H9 (cell line): ENCODE results near the gene RABGAP1. TPM values are rescaled to one million over a fixed set of nuclear protein-coding genes. Genes with fewer than 3 reads are reported as not detected.
A peak's percentile ranks its signal among the peaks of the same experiment; 100 is the strongest.

Experiments
- DNase-seq: peaks from one replicate; pipeline ENCODE4 v3.0.0-alpha.2; 2017
- H2AFZ ChIP-seq: one replicate; pipeline ENCODE4 v1.6.1; 2013; ENCODE audit warnings: mild to moderate bottlenecking, low read length, control low read depth, moderate library complexity
- H2AK5ac ChIP-seq: 2 replicates; pipeline ENCODE4 v1.6.1; 2013; ENCODE audit warnings: low read length, control low read depth, mixed read lengths; ENCODE audit not compliant: insufficient read length
- H2BK120ac ChIP-seq: one replicate; pipeline ENCODE4 v1.6.1; 2013; ENCODE audit warnings: low read depth, mild to moderate bottlenecking, low read length, control low read depth, inconsistent platforms; ENCODE audit not compliant: poor library complexity, severe bottlenecking
- H2BK12ac ChIP-seq: 2 replicates; pipeline ENCODE4 v1.6.1; 2013; ENCODE audit warnings: low read length, control low read depth, mixed read lengths, low read depth; ENCODE audit not compliant: insufficient read length
- H2BK15ac ChIP-seq: 2 replicates; pipeline ENCODE4 v1.6.1; 2013; ENCODE audit warnings: low read depth, low read length, control low read depth
- H2BK20ac ChIP-seq: one replicate; pipeline ENCODE4 v1.6.1; 2013; ENCODE audit warnings: low read depth, mild to moderate bottlenecking, low read length, control low read depth, inconsistent platforms; ENCODE audit not compliant: poor library complexity, severe bottlenecking
- H2BK5ac ChIP-seq: 2 replicates; pipeline ENCODE4 v1.6.1; 2013; ENCODE audit warnings: low read length, control low read depth, mixed read lengths; ENCODE audit not compliant: insufficient read length
- H3K14ac ChIP-seq: 2 replicates; pipeline ENCODE4 v1.6.1; 2013; ENCODE audit warnings: low read length, control low read depth; ENCODE audit not compliant: insufficient read depth
- H3K18ac ChIP-seq: 2 replicates; pipeline ENCODE4 v1.6.1; 2013; ENCODE audit warnings: low read depth, mild to moderate bottlenecking, mixed read lengths, low read length, control low read depth; ENCODE audit not compliant: insufficient read length
- H3K23ac ChIP-seq: 2 replicates; pipeline ENCODE4 v1.6.1; 2013; ENCODE audit warnings: low read length, control low read depth, mixed read lengths, low read depth; ENCODE audit not compliant: insufficient read length
- H3K23me2 ChIP-seq: 2 replicates; pipeline ENCODE4 v1.6.1; 2013; ENCODE audit warnings: low read depth, mild to moderate bottlenecking, mixed read lengths, low read length, control low read depth; ENCODE audit not compliant: insufficient read length, poor library complexity, severe bottlenecking
- H3K27ac ChIP-seq: 2 replicates; pipeline ENCODE4 v1.5.1; 2013; ENCODE audit warnings: low read length, control low read depth, mixed read lengths, low read depth; ENCODE audit not compliant: insufficient read length
- H3K27me3 ChIP-seq: 2 replicates; pipeline ENCODE4 v1.6.1; 2013; ENCODE audit warnings: low read length, control low read depth, inconsistent platforms; ENCODE audit not compliant: insufficient read depth
- H3K4ac ChIP-seq: 2 replicates; pipeline ENCODE4 v1.6.1; 2013; ENCODE audit warnings: low read depth, mild to moderate bottlenecking, control low read depth, inconsistent platforms, low read length, moderate library complexity
- H3K4me1 ChIP-seq: 2 replicates; pipeline ENCODE4 v1.6.1; 2013; ENCODE audit warnings: low read length, control low read depth, inconsistent platforms; ENCODE audit not compliant: insufficient read depth
- H3K4me2 ChIP-seq: 2 replicates; pipeline ENCODE4 v1.6.1; 2013; ENCODE audit warnings: low read length, control low read depth, mixed read lengths; ENCODE audit not compliant: insufficient read length, insufficient read depth
- H3K56ac ChIP-seq: 2 replicates; pipeline ENCODE4 v1.6.1; 2013; ENCODE audit warnings: low read depth, mild to moderate bottlenecking, mixed read lengths, low read length, control low read depth; ENCODE audit not compliant: insufficient read length
- H3K79me1 ChIP-seq: 2 replicates; pipeline ENCODE4 v1.6.1; 2013; ENCODE audit warnings: low read depth, mild to moderate bottlenecking, moderate library complexity, low read length, control low read depth, inconsistent platforms; ENCODE audit not compliant: insufficient read depth, poor library complexity, severe bottlenecking
- H3K79me2 ChIP-seq: 2 replicates; pipeline ENCODE4 v1.6.1; 2013; ENCODE audit warnings: low read length, control low read depth, inconsistent platforms; ENCODE audit not compliant: insufficient read depth
- H3K9ac ChIP-seq: 2 replicates; pipeline ENCODE4 v1.6.1; 2013; ENCODE audit warnings: low read length, control low read depth, mixed read lengths; ENCODE audit not compliant: insufficient read length; ENCODE audit errors: extremely low read depth
- H3K9me3 ChIP-seq: one replicate; pipeline ENCODE4 v1.6.1; 2013; ENCODE audit warnings: low read depth, low read length, inconsistent platforms; ENCODE audit not compliant: control insufficient read depth
- H3T11ph ChIP-seq: one replicate; pipeline ENCODE4 v1.6.1; 2013; ENCODE audit warnings: mild to moderate bottlenecking, low read length, control low read depth, inconsistent platforms
- H4K20me1 ChIP-seq: one replicate; pipeline ENCODE4 v1.6.1; 2013; ENCODE audit not compliant: control insufficient read depth, insufficient read length, insufficient read depth
- H4K5ac ChIP-seq: 2 replicates; pipeline ENCODE4 v1.6.1; 2013; ENCODE audit warnings: low read depth, mild to moderate bottlenecking, mixed read lengths, low read length, control low read depth; ENCODE audit not compliant: insufficient read length
- H4K8ac ChIP-seq: replicated peaks from 2 replicates; pipeline ENCODE4 v1.6.1; 2013; ENCODE audit warnings: low read length, control low read depth, mixed read lengths, low read depth; ENCODE audit not compliant: insufficient read length
- H4K91ac ChIP-seq: 2 replicates; pipeline ENCODE4 v1.6.1; 2013; ENCODE audit warnings: low read depth, mild to moderate bottlenecking, moderate library complexity, mixed read lengths, low read length, control low read depth; ENCODE audit not compliant: insufficient read length
- H3K27ac Mint-ChIP-seq, 3 experiments: 2 replicates in 2 of 3; 3 replicates in 1 of 3; pipeline ENCODE4 v1.8.0; 2020 to 2021; ENCODE audit warnings: mixed read lengths in 3 of 3, mild to moderate bottlenecking in 1 of 3, moderate library complexity in 1 of 3
- H3K27me3 Mint-ChIP-seq: 2 replicates; pipeline ENCODE4 v1.8.0; 2021; ENCODE audit warnings: low read depth, mild to moderate bottlenecking, moderate library complexity, mixed read lengths
- H3K36me3 Mint-ChIP-seq, 3 experiments: 2 replicates in 2 of 3; 3 replicates in 1 of 3; pipeline ENCODE4 v1.8.0; 2020 to 2021; ENCODE audit warnings: low read depth in 3 of 3, mixed read lengths in 3 of 3; ENCODE audit not compliant: insufficient read depth in 1 of 3
- H3K4me1 Mint-ChIP-seq, 2 experiments: 2 replicates each; pipeline ENCODE4 v1.8.0; 2020; ENCODE audit warnings: mixed read lengths in 2 of 2
- H3K4me3 Mint-ChIP-seq, 2 experiments: 2 replicates in 1 of 2; 3 replicates in 1 of 2; pipeline ENCODE4 v1.8.0; 2020 to 2021; ENCODE audit warnings: mild to moderate bottlenecking in 2 of 2, mixed read lengths in 2 of 2, moderate library complexity in 1 of 2
- H3K9me3 Mint-ChIP-seq, 2 experiments: 2 replicates in 1 of 2; 3 replicates in 1 of 2; pipeline ENCODE4 v1.8.0; 2020; ENCODE audit warnings: mild to moderate bottlenecking in 2 of 2, mixed read lengths in 2 of 2, moderate library complexity in 1 of 2
- WGBS: extraction: QIAGEN DNeasy Blood & Tissue Kit; methylation state at CpG from one replicate; pipeline ENCODE4 v1.1.7; 2013; ENCODE audit warnings: missing lambda C conversion rate, low lambda C conversion rate, mixed read lengths; ENCODE audit not compliant: insufficient read length; ENCODE audit errors: extremely low coverage; 5-methylcytosine and 5-hydroxymethylcytosine counted together
- total RNA-seq: library from RNA; stranded (reverse); gene quantifications from 2 replicates; pipeline ENCODE4 v1.2.1, GENCODE V29; 2021
- TF ChIP-seq, protein P1 (sequence below): fragments of 200-600 bp; sonication (generic); conservative IDR thresholded peaks from 3 replicates; pipeline ENCODE4 v1.8.0; 2021; ENCODE audit warnings: antibody characterized with exemption, mild to moderate bottlenecking

RABGAP1 gene
- total RNA-seq, 1 experiment from 2014 or later, result 31.6 TPM

DNA sequence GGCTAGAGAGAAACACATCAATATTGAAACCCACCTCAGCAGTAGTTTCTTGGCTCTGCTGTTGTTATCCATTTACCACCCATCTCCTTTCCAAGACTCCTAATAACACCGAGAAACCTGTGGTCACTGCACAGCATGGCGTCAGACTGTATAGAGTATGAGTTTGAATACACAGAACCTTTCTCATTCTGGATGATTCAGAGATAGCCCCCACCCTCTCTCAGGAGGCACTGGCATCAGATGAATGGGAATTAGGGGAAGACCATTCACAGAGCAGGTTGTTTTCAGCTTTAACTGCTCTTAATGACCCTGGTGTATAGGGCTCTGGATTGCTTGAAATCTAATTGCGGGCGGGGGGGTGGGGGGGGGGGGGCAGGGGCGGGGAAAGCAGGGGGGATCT is 179.3 kb downstream of the RABGAP1 start:
- H3K9ac ChIP-seq, result no peak overlapping the region
- Mint-ChIP-seq H3K4me3 (no peak overlapping the region), H3K27me3 (no peaks in the 10 kb centered on the region), H3K9me3 (no peaks in the 10 kb centered on the region), H3K4me1 (peaks cover 10 to 18% of the 10 kb centered on the region in 2 experiments), H3K36me3 (peaks cover 16 to 21% (median 18%) of the 10 kb centered on the region in 3 experiments), H3K27ac (0 out of 7 replicates have a peak overlapping the region, but pooled peaks of 1 of the 3 experiments have one; percentile 8)
- H3K9me3 ChIP-seq, result no peaks in the 10 kb centered on the region
- H2BK20ac ChIP-seq, result no peak overlapping the region
- no peak overlapping the region for H4K5ac ChIP-seq
- no peak overlapping the region for H3T11ph ChIP-seq
- H3K23me2 ChIP-seq, result no peaks in the 10 kb centered on the region
- no peak overlapping the region for H3K23ac ChIP-seq
- no peak overlapping the region for H3K27ac ChIP-seq
- no peak for DNase-seq
- H2BK5ac ChIP-seq, result no peak overlapping the region
- no peak overlapping the region for H4K91ac ChIP-seq
- no CpG with 5 or more reads among the region's 5 CpGs for WGBS
- no peaks in the 10 kb centered on the region for H3K79me1 ChIP-seq
- no peak overlapping the region for H2BK120ac ChIP-seq
- H3K4ac ChIP-seq, result no peak overlapping the region
- no peak overlapping the region for H3K4me2 ChIP-seq
- H3K56ac ChIP-seq, result no peak overlapping the region
- no peak overlapping the region for H2AK5ac ChIP-seq
- no peak overlapping the region for H2BK12ac ChIP-seq
- no peak overlapping the region for H3K18ac ChIP-seq
- H3K27me3 ChIP-seq, result no peaks in the 10 kb centered on the region
- H3K4me1 ChIP-seq, result no peaks in the 10 kb centered on the region
- no peak overlapping the region for H2BK15ac ChIP-seq
- H3K79me2 ChIP-seq, result no peaks in the 10 kb centered on the region
- H3K14ac ChIP-seq, result no peak overlapping the region
- H4K8ac ChIP-seq, result no peak overlapping the region
- H4K20me1 ChIP-seq, result no peaks in the 10 kb centered on the region
- no peak overlapping the region for H2AFZ ChIP-seq
- TF ChIP-seq, protein P1, sequence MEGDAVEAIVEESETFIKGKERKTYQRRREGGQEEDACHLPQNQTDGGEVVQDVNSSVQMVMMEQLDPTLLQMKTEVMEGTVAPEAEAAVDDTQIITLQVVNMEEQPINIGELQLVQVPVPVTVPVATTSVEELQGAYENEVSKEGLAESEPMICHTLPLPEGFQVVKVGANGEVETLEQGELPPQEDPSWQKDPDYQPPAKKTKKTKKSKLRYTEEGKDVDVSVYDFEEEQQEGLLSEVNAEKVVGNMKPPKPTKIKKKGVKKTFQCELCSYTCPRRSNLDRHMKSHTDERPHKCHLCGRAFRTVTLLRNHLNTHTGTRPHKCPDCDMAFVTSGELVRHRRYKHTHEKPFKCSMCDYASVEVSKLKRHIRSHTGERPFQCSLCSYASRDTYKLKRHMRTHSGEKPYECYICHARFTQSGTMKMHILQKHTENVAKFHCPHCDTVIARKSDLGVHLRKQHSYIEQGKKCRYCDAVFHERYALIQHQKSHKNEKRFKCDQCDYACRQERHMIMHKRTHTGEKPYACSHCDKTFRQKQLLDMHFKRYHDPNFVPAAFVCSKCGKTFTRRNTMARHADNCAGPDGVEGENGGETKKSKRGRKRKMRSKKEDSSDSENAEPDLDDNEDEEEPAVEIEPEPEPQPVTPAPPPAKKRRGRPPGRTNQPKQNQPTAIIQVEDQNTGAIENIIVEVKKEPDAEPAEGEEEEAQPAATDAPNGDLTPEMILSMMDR, result no peak
